ENCODE results near the gene ADGRF1. TPM values are rescaled to one million over a fixed set of nuclear protein-coding genes. Genes with fewer than 3 reads are reported as not detected.

Gene ADGRF1
- total RNA-seq, 1 experiment from 2014 or later, result 104 TPM

GRCh38 chr6:47007657-47008396 is 34.3 kb downstream of the ADGRF1 start:
- Histone ChIP-seq H3K9me3 (ENCODE audit: low read length) (no peaks in the 10 kb centered on the region), H4K20me1 (ENCODE audit: low read length) (no peaks in the 10 kb centered on the region), H3K4me2 (ENCODE audit: low read length) (no peak overlapping the region), H2AFZ (ENCODE audit: low read length) (no peak overlapping the region), H3K36me3 (ENCODE audit: low read depth, low read length) (peaks cover 45% of the 10 kb centered on the region), H3F3A (ENCODE audit: low read length, unreplicated experiment) (no peaks in the 10 kb centered on the region), H3K79me2 (ENCODE audit: low read length) (no peaks in the 10 kb centered on the region), H3K27me3 (ENCODE audit: low read length) (no peaks in the 10 kb centered on the region), H3K9ac (ENCODE audit: low read length) (no peak overlapping the region), H3K4me1 (ENCODE audit: insufficient read depth, low read length) (no peaks in the 10 kb centered on the region), H3K4me3 (ENCODE audit: low read length) (no peak overlapping the region), H3K9me2 (replicated peaks; ENCODE audit: low read length) (no peaks in the 10 kb centered on the region), H3K27ac (ENCODE audit: low read length) (no peak overlapping the region)
- no peak for TF ChIP-seq EZH2phosphoT487 (IDR thresholded peaks at IDR 0.05; ENCODE audit: borderline replicate concordance, low read length)
- TF ChIP-seq CTCF (conservative IDR thresholded peaks at IDR 0.05; ENCODE audit: low read depth, low read length), result 0 out of 2 replicates have a peak, but pooled peaks have one; percentile 13
- ChIA-PET CTCF (no interaction called here), POLR2A (ENCODE audit: unreplicated experiment) (interaction anchor here (0.7 kb wide), 1 partner anchor 13 kb away, joined by 3 read pairs; no protein-coding TSS in a partner anchor)
- intact Hi-C loops (cut with micrococcal nuclease), result no loop called here
- DNase-seq (no peak), ATAC-seq (peak; percentile 31)
- BruUV-seq (replicated peaks), result no TSS peak

DNA sequence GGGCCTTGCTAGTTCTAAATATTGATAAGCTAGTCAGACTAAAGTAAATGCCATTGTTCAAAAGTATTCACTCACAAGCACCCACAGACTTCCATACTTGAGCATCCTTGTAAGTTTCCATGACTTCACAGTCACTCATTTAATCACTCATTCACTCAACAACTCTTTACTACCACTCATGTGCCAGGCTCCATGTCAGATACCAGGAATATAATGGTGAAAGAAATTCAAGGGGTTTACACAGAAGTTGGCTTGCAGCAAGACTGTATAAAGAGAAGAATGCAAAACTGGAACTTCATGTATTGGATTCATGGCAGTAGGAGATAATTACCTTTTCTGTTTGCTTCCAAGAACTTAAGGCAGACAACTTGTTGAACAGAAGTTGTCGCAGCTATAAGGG is 36.6 kb downstream of the ADGRF1 start:
- no peak for TF ChIP-seq EZH2phosphoT487 (IDR thresholded peaks at IDR 0.05; ENCODE audit: borderline replicate concordance, low read length)
- TF ChIP-seq EZH2 (IDR thresholded peaks at IDR 0.05; ENCODE audit: low read length, unreplicated experiment), result no peak
- TF ChIP-seq CTCF (conservative IDR thresholded peaks at IDR 0.05; ENCODE audit: low read depth, low read length), result no peak
- POLR2A ChIA-PET (ENCODE audit: unreplicated experiment), result no interaction called here
- no peak overlapping the region for H3K27ac ChIP-seq (ENCODE audit: low read length)
- no peaks in the 10 kb centered on the region for H3K79me2 ChIP-seq (ENCODE audit: low read length)
- intact Hi-C loops (cut with micrococcal nuclease), result no loop called here
- ATAC-seq (no peak), DNase-seq (no peak)
- no peaks in the 10 kb centered on the region for H3F3A ChIP-seq (ENCODE audit: low read length, unreplicated experiment)
- CTCF ChIA-PET, result no interaction called here
- no peaks in the 10 kb centered on the region for H3K9me3 ChIP-seq (ENCODE audit: low read length)
- no peak overlapping the region for H3K4me2 ChIP-seq (ENCODE audit: low read length)
- no peaks in the 10 kb centered on the region for H3K4me1 ChIP-seq (ENCODE audit: insufficient read depth, low read length)
- no peaks in the 10 kb centered on the region for H3K27me3 ChIP-seq (ENCODE audit: low read length)
- H3K9ac ChIP-seq (ENCODE audit: low read length), result no peak overlapping the region
- no peaks in the 10 kb centered on the region for H3K9me2 ChIP-seq (replicated peaks; ENCODE audit: low read length)
- no peak overlapping the region for H2AFZ ChIP-seq (ENCODE audit: low read length)
- no peaks in the 10 kb centered on the region for H4K20me1 ChIP-seq (ENCODE audit: low read length)
- H3K4me3 ChIP-seq (ENCODE audit: low read length), result no peak overlapping the region
- H3K36me3 ChIP-seq (ENCODE audit: low read depth, low read length), result peaks cover 39% of the 10 kb centered on the region
- no TSS peak for BruUV-seq (replicated peaks)

DNA sequence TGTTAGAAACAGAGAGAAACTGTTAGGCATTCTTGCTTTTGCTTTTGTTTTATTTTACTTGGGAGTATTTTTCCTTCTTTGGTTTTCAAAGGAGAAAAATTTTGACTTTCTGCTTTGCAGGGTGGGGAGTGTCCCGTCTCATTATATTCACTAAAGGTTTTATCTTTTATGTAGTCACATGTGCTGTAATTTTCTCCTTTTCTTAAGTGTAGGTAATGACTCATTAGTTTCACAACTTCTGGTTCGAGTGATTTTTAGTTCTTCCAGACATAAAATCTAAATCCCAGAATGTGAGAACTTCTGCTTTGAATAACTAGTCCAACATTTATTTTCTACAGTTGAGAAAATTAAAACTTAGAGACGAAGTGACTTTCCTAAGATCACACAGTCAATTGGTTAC is 37.7 kb downstream of the ADGRF1 start:
- TF ChIP-seq EZH2 (IDR thresholded peaks at IDR 0.05; ENCODE audit: low read length, unreplicated experiment), result no peak
- no peak for TF ChIP-seq CTCF (conservative IDR thresholded peaks at IDR 0.05; ENCODE audit: low read depth, low read length)
- no peak for TF ChIP-seq EZH2phosphoT487 (IDR thresholded peaks at IDR 0.05; ENCODE audit: borderline replicate concordance, low read length)
- Histone ChIP-seq H3K9me3 (ENCODE audit: low read length) (no peaks in the 10 kb centered on the region), H3K4me2 (ENCODE audit: low read length) (no peak overlapping the region), H3K27ac (ENCODE audit: low read length) (no peak overlapping the region), H3K4me3 (ENCODE audit: low read length) (no peak overlapping the region), H3F3A (ENCODE audit: low read length, unreplicated experiment) (peaks cover 4% of the 10 kb centered on the region), H3K36me3 (ENCODE audit: low read depth, low read length) (peaks cover 36% of the 10 kb centered on the region), H3K79me2 (ENCODE audit: low read length) (no peaks in the 10 kb centered on the region), H3K4me1 (ENCODE audit: insufficient read depth, low read length) (peaks cover 6% of the 10 kb centered on the region; the same call in 1 of the 2 replicates), H4K20me1 (ENCODE audit: low read length) (no peaks in the 10 kb centered on the region), H3K27me3 (ENCODE audit: low read length) (no peaks in the 10 kb centered on the region), H3K9ac (ENCODE audit: low read length) (no peak overlapping the region), H3K9me2 (replicated peaks; ENCODE audit: low read length) (no peaks in the 10 kb centered on the region), H2AFZ (ENCODE audit: low read length) (no peak overlapping the region)
- POLR2A ChIA-PET (ENCODE audit: unreplicated experiment), result no interaction called here
- BruUV-seq (replicated peaks), result no TSS peak
- intact Hi-C loops (cut with micrococcal nuclease), result no loop called here
- ATAC-seq, result no peak
- DNase-seq, result no peak
- CTCF ChIA-PET, result no interaction called here

Data from PC-3 (cell line).